Skeletal muscle cell (primary cell): ENCODE measurements around the gene STK25.
"Not testable (repeated sequence)": the region's sequence is repeated elsewhere in the genome, so short reads cannot be mapped to it uniquely, and the experiment has no call there.

Source experiments
- DNase-seq: peaks from one replicate; pipeline ENCODE4 v3.0.0-alpha.2; 2010; ENCODE audit warnings: low read depth
- H3K4me3 ChIP-seq: 2 replicates; pipeline ENCODE4 v1.5.1; 2011; ENCODE audit warnings: low read depth, mild to moderate bottlenecking, control low read depth, low read length, moderate library complexity

The STK25 gene

DNA sequence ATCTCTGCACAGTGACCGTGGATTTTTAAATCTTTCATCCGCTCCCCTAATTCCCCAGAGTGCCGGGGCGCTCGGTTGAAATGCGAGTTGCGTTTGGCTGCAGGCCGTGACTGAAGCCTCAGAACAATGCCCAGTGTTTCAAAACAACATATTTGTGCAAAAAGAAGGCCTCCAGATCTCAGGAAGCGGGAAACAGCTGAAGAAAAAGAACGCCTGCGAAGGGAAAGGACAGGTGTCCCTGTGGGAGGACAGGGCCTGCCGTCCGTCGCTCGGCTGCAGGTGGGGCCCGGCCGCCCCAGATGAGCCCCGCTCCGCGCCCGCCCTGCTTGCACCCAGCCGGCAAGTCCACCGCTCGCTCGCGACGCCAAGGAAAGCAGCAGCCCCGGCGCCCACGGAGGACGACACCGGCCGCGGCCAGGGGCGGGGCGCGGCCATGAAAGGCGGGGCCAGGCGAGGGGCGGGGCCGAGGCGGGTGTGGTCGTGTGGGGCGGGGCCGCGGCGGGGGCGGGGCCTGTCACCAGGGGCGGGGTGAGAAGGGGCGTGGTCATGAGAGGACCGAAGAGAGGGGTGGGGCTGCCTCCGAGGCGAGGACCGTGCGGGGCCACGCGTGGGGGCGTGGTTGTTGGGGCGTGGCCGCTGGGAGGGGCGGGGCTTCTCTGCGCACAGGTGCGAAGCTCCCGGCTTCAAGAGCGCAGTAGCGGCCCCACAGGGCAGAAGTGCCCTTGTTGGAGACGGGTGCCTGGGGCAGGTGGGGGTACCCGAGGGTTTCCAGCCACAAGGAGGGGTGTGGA is 32.6 kb upstream of the STK25 start:
- peak overlapping the region; percentile 36 for H3K4me3 ChIP-seq
- DNase-seq = no peak

DNA sequence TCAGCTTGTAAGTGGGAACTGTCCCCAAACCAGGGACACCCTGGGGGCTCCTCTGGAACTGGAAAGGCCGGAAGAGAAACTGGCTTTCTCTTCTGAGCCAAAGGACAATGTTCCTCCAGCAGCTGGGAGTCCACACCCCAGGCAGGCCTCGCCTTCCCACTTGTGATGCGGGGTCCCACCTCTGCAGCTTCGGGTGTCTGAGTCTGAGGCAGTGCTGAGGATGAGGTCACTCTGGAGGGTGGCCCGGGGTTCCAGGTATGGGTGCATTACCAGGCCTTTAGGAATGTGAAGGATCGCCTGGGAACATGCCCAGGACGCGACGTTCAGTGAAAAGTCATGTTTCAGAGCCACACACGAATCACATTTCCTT is 32.0 kb upstream of the STK25 start:
- no peak for DNase-seq
- H3K4me3 ChIP-seq = peak overlapping the region; percentile 33

DNA sequence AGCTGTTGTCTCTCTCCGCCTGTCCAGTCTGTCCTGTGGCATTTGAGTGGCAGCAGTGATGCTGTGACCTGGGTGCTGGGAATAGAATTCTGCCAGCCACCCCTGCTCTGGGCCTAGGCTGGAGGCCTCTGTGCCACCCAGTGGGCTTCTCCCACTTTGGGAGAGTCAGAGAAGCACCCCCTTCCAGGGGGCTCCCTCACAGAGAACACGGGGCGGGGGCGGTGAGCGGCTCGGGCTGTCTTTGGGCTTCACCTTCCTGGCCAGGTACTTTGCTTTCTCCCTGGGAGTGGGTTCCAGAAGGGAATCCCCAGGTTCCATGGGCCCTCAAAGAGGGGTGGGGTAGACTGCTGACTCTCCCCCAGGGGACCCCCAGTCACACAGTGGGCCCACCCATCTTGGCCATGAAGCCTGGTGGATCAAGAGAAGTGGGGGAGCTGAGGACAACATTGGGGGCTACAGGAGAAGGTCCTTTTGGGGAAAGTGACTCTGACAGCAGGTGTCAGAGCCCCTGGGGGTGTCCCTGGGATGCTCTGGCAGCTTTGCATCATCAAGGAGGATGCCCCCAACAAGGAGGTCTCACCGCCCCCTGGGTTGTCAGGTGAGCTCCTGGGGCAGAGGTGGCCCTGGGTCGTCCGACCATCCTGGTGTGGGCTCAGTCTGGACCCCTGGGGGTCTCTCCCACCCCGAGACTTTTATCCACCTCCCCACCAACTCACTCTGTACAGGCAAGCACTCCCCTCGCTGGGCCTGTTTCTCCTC is 31.4 kb upstream of the STK25 start:
- no peak overlapping the region for H3K4me3 ChIP-seq
- no peak for DNase-seq

DNA sequence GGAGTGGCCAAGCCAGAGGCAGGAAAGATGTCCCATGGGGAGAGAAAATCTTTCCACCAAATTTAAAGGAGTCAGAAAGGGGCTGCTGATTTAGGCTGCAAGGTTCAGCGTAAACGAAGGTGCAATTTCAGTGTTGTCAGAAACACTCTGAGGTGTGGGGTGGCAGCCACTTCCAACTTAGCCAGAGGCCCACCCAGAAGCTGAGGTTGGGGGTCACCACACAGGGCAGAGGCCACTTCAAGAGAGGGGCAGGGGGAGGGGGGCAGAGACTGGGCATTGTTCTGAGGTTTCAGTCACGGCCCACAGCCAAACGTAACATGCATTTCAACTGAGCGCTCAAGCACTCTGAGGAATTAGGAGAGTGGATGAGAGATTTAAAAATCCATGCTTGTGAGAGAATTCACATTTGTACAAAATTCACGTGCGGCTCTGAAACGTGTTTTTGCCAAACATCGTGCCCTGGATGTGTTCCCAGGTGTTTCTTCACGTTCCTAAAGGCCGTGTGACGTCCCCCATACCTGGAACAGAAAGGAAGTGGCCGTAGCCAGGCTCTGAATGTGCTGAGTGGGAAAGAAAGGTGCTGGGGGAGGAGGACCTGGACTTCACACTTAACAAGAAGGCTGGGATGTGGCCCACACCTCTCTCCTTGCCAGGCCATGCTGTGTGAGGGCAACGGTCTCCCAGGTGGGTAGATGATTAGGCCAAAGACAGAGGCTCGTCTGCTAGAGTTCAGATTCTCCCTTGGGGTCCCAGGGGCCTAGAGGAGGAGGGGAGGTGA is 30.6 kb upstream of the STK25 start:
- no peak for DNase-seq

DNA sequence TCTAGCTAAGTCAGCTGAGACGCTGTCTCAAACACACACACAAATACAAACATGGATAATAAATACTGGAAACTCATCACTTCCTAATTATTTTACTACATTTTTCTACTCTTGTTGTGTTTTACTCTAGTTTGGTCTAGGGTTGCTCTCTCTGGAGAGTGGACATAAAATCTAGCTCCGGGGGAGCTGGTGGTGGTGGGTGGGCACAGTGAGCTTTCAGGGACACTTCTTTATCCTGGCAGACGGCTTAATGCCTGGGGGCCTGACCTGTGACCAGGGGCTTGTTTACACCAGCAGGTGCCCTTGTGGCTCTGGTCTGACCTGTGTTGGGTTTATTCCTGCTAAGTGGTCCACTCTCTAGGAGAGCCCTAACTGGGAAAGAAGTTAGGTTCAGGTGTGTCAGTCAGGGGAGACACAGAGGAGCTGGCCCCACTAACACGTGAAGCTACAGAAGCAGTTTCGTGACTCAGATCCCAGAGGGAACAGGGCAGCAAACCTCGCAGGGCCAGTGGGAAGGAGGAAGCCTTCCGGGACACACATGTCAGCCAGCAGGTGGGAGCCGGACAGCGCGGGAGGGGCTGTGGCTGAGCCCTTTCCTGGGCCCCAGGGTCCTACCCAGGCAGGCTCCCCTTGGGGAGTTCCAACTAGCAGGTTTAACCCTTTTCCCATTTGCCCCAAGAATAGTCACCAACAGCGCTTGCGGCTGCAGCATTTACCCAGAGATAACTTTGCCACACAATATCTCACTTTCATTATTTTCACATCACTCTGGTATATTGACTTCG is 27.7 kb upstream of the STK25 start:
- H3K4me3 ChIP-seq = no peak overlapping the region

More for the DNA sequence above, 30.6 kb upstream of the STK25 start:
- no peak overlapping the region for H3K4me3 ChIP-seq

DNA sequence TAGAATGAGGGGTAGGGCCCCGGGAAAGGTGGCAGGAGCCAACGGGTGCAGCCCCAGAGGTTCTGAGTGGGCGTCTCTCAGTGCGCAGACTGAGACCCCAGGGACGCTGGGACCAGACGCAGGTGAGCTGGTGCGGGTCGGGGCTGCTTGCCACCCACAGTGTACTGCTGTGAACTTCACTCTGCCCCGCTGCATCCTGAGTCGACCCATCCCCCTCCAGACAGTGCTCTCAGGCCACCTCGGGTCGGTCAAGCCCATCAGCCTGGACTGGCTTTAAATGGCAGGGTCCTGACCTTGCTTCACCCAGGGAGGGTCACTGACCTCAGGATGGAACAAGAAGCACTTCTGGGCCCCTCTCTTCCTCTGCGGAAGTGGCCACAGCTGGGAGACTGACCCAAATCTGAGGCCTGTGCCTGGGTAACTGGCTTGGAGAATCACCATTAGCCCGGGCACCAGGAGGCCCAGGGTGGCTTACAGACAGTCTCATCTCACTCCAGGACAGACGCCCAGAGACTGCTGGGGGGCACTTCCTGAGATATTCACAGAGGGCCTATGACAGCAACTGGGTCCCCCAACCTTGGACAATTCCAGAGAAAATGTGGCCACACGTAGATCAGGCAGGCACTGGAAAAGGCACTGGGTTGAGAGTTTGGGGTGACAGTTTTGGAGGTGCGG is 26.5 kb upstream of the STK25 start:
- DNase-seq = no peak
- H3K4me3 ChIP-seq = no peak overlapping the region

More for the DNA sequence above, 27.7 kb upstream of the STK25 start:
- no peak for DNase-seq

DNA sequence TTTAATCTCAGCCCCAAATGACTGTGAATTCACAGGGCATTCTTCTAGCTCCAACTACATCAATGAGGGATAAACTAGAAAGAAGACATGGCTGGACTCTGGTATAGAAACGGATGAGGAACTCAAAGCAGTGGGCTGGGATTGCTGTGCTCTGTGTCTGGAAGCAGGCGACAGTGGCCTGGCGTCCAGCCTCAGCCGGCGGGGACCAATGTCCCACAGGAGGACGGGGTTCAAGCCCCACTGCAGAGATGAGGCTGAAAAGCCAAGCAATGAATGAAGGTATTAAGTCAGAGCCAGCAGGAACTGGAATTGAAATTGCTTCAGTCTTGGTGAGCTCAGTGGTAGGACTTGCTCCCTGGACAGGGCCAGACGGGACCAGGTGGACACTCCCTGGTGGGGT is 25.9 kb upstream of the STK25 start:
- H3K4me3 ChIP-seq = no peak overlapping the region
- DNase-seq = no peak

DNA sequence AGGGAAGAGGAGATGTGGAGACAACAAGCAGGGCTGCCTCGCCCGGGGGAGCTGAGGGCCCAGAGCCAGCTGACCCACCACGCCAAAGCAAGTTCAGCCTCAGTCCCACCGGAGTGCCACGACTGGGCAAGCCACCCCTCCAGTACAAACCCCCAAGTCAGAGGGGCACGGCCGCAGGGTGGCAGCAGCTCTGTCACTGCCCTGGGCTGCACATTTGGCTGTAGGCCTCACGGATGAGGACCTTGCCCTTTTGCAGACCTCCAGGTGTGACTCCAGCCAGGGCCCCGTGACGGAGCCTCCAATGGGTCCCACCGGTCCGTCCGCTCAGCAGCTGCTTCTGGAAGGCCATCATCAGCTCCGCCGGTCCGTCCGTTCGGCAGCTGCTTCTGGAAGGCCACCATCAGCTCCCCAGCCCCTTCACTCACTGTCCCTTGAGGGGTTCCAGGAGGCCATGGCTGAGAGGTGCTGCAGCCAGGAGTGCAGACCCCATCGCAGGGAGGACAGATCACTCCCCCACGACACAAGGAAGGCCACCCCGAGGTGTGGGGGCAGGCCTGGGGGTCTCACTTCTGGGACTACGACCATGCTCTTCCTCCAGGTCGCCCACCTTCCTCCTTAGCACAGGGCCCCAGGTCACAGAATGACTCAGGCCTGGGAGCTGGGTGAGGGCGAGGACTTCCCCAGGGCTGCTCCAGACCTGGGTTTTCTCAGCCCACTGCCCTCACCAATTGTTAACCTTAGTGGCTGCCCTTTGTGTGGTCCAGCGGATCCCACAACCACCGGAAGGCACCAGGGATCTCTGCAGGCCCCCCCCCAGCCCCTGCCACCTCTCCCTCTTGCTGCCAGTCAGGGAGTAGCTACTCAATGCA is 24.6 kb upstream of the STK25 start:
- DNase-seq = no peak
- no peak overlapping the region for H3K4me3 ChIP-seq

DNA sequence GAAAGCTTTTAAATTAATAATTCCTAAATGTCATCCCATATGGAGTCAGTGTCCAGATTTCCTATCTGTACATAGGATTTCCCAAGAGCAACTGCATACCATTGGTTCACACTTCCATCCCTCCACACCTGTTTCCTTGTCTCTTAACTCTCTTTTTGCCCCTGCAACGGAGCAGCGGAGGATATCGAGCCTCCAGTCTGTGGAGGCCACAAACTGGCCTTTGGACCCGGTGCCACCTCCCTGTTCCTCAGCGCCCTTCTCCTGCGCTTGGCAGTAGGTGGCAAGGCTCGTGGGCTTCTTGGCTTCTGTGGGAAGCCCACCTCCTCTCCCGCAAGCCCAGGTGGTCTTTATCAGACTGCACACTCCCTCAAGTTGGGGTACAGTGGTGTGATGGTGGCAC is 23.8 kb upstream of the STK25 start:
- DNase-seq = no peak
- H3K4me3 ChIP-seq = no peak overlapping the region

DNA sequence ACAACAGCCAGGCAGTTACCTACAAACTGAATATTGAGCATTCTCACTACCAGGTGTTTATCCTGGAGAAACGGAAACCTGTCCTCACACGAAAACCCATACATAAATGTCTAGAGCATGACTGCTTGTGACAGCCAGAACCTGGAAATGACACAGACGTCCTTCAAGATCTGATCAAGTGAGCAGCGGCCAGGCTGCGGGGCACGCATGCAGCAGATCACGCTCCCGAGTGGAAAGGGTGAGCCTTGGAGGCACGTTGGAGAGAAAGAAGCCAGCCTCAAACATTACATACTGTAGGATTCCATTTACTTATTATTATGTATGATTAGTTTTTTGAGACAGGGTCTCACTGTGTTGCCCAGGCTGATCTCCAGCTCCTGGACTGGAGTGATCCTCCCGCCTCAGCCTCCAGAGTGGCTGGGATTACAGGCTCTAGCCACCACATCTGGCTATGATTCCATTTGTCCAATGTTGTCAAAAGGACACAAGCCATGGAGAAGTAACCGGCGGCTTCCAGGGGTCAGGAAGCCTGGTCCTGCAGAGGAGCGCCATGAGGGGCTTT is 22.9 kb upstream of the STK25 start:
- H3K4me3 ChIP-seq = no peak overlapping the region
- no peak for DNase-seq

DNA sequence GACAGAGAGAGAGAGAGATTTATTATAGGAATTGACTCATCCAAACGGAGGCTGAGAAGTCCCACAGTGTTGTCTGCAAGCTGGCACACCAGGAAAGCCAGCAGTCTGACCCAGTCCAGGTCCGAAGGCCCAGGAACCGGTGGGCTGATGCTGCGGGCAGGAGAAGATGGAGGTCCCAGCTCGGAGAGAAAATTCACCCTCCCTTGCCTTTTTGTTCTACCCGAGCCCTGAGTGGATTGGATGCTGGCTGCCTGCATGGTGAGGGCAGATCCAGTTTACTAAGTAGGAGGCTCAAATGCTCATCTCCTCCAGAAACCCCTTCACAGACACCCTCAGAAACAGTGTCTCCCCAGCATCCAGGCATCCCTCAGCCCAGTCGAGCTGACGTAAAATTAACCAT is 22.2 kb upstream of the STK25 start:
- no peak overlapping the region for H3K4me3 ChIP-seq
- DNase-seq = no peak

DNA sequence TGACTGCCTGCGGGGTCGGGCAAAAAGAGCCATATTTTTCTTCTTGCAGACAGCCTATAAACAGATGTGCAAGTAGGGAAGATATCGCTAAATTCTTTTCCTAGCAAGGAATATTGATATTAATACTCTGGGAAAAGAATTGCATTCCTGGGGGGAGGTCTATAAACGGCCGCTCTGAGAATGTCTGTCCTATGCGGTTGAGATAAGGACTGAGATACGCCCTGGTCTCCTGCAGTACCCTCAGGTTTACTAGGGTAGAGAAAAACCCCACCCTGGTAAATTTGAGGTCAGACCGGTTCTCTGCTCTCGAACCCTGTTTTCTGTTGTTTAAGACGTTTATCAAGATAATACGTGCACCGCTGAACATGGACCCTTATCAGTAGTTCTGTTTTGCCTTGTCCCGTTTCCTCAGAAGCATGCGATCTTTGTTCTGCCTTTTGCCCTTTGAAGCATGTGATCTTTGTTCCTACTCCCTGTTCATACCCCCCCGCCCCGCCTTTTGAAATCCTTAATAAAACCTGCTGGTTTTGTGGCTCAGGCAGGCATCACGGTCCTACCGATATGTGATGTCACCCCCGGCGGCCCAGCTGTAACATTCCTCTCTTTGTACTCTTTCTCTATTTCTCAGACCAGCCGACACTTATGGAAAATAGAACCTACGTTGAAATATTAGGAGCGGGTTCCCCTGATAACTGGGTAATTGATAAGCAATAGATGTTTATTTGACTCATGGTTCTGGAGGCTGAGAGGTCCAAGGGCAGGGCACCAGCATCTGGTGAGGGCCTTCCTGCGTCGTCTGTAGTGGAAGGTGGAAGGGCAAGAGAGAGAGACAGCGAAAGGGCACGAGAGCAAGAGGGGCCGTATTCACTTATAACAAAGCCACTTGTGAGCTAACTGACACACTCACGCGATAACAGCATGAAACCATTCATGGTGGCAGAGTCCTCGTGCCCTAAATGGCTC is 17.7 kb upstream of the STK25 start:
- not testable (repeated sequence) for H3K4me3 ChIP-seq, DNase-seq

DNA sequence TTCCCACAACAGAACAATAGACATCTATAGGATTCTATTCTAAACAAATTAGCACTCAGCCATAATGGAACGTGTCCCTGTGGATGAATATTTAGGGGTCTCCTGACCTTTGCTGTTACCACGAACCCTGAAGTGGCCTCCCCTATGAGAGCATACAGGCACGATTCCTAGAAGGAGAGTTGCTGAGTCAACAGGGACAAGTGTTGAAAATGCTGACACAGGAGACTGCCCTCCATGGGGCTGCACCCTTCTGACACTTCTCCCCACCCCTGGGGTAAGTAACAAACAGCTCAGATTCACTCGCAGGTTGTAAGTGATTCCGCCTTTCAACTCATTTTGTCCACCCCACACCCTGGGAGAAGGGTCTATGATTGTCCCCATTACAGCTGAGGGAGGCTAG is 14.1 kb upstream of the STK25 start:
- no peak for DNase-seq
- no peak overlapping the region for H3K4me3 ChIP-seq

DNA sequence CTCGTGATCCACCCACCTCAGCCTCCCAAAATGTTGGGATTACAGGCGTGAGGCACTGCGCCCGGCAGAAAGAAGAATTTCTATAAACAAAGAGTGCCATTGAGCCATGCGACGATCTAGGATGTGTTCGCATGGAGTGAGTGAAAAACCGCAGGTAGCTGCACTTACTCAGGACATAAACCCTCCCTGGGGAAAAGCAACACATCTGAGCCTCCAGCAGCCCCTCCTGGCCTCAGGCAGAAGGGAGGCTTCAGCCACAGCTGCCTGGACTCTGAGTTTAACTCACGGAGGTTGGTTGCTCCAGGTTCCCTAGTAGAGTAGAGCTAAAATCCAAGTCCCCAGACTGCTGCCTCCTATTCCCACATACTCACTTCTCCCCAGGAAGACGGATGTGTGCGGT is 11.3 kb upstream of the STK25 start:
- H3K4me3 ChIP-seq = no peak overlapping the region
- DNase-seq = no peak

DNA sequence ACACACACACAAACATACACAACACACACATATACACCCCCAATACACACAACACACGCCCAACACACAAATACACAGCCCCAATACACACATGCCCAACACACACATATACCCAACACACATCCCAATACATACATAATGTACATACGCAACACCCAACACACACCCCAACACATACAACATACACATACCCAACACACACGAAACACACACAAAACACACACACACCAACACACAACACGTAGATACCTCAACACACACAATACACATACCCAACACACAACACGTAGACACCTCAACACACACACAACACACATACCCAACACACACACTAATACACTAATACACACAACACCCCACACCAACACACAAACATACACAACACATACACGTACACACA is 8.9 kb upstream of the STK25 start:
- H3K4me3 ChIP-seq = no peak overlapping the region

DNA sequence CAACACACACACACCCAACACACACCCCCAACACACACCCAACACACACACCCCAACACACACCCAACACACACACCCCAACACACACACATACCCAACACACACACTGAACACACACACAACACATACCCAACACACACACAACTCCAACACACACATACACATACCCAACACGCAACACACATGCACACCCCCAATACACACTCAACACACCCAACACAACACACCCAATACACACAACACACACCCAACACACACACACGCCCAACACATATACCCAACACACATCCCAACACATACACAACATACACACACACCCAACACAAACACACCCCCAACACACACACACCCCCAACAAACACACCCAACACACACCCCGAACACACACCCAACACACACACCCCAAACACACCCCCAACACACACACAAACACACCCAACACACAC is 8.2 kb upstream of the STK25 start:
- no peak for DNase-seq
- no peak overlapping the region for H3K4me3 ChIP-seq

More for the DNA sequence above, 8.9 kb upstream of the STK25 start:
- DNase-seq = no peak
